Esophagus muscularis mucosa (tissue), 4 donors: ENCODE data around the gene HSD17B14. TPM values are rescaled to one million over a fixed set of nuclear protein-coding genes. Genes with fewer than 3 reads are reported as not detected.

ENCODE experiments used
- DNase-seq: peaks from one replicate; pipeline ENCODE4 v3.0.0-alpha.2; 2017; ENCODE audit errors: extremely low spot score
- H3K27ac ChIP-seq, 4 donors: fragments of 200-600 bp; sonication (generic); replicated peaks in 1 of 4; 1 replicate in 3 of 4; 2 replicates in 1 of 4; pipeline ENCODE4 v1.5.1; 2016 to 2019; ENCODE audit warnings: mild to moderate bottlenecking in 1 of 4
- H3K27me3 ChIP-seq, 4 donors: fragments of 200-600 bp; sonication (generic); one replicate each; pipeline versions ENCODE4 v1.5.1 to v1.6.0; 2016 to 2019
- H3K36me3 ChIP-seq, 4 donors: fragments of 200-600 bp; sonication (generic); one replicate each; pipeline ENCODE4 v1.5.1; 2016 to 2019
- H3K4me1 ChIP-seq, 4 donors: fragments of 200-600 bp; sonication (generic); one replicate each; pipeline ENCODE4 v1.5.1; 2016 to 2019
- H3K4me3 ChIP-seq, 4 donors: fragments of 200-600 bp; sonication (generic); 1 replicate in 2 of 4; 2 replicates in 2 of 4; pipeline ENCODE4 v1.5.1; 2016 to 2019; ENCODE audit warnings: mild to moderate bottlenecking in 4 of 4, moderate library complexity in 1 of 4
- H3K9me3 ChIP-seq, 4 donors: fragments of 200-600 bp; sonication (generic); 1 replicate in 3 of 4; 2 replicates in 1 of 4; pipeline ENCODE4 v1.5.1; 2016 to 2019
- CTCF ChIP-seq, 3 experiments: fragments of 200-600 bp in 2 of 3; fragments of 450-650 bp in 1 of 3; sonication (generic) in 2 of 3; IDR thresholded peaks; one replicate each; pipeline ENCODE4 v1.5.1; 2017 to 2019; ENCODE audit warnings: antibody characterized with exemption in 3 of 3, mild to moderate bottlenecking in 2 of 3, moderate library complexity in 1 of 3
- EP300 ChIP-seq: sonication (generic); formaldehyde crosslinking; IDR thresholded peaks from one replicate; pipeline ENCODE4 v1.6.1; 2017; ENCODE audit warnings: antibody characterized with exemption
- POLR2A ChIP-seq: fragments of 450-650 bp; IDR thresholded peaks from one replicate; pipeline ENCODE4 v1.6.1; 2017; ENCODE audit warnings: antibody characterized with exemption, moderate library complexity, mild to moderate bottlenecking, low read depth
- POLR2AphosphoS5 ChIP-seq, 2 donors: sonication (generic); formaldehyde crosslinking; IDR thresholded peaks; one replicate each; pipeline ENCODE4 v1.6.1; 2017; ENCODE audit warnings: antibody characterized with exemption in 2 of 2
- WGBS: methylation state at CpG from one replicate; pipeline ENCODE4 v1.1.5; 2018; 5-methylcytosine and 5-hydroxymethylcytosine counted together
- intact Hi-C: fragments of 100-400 bp; cut with DNase I; formaldehyde crosslinking; loops from one replicate; pipeline ENCODE4 v1.15.1; 2023
- total RNA-seq, 4 donors: library from RNA; depleted of rRNA; stranded (reverse); fragments of >200 nt; gene quantifications; one replicate each; pipeline versions ENCODE4 v1.1.0 to v1.2.1, GENCODE V29; 2016

HSD17B14 gene
- total RNA-seq, 4 donors from 2014 or later, result 7.1 to 8.9 (median 7.8) TPM

- H3K36me3 ChIP-seq, result peaks cover 0 to 23% (median 12%) of the 10 kb centered on the region in 4 donors
- no peak for DNase-seq
- intact Hi-C loops, result no loop called here
- H3K4me3 ChIP-seq, result no peak overlapping the region
- H3K9me3 ChIP-seq, result no peaks in the 10 kb centered on the region
- no peak overlapping the region for H3K27ac ChIP-seq
- WGBS, result 85% methylated on average over 11 of the region's 13 CpGs
- H3K4me1 ChIP-seq, result peaks cover 13 to 57% (median 49%) of the 10 kb centered on the region in 4 donors
- H3K27me3 ChIP-seq, result no peaks in the 10 kb centered on the region
- no peak for TF ChIP-seq POLR2AphosphoS5 (IDR thresholded peaks at IDR 0.05)
- no peak for TF ChIP-seq POLR2A
- TF ChIP-seq EP300, result no peak
- no peak for TF ChIP-seq CTCF (IDR thresholded peaks at IDR 0.05)
These were observed 28.5 kb downstream of the HSD17B14 start for GRCh38 chr19:48807590-48808308.

GRCh38 chr19:48806818-48807589 lies 29.3 kb downstream of the HSD17B14 start:
- WGBS, result 83% methylated on average over 11 of the region's 17 CpGs
- H3K36me3 ChIP-seq, result peaks cover 0 to 23% (median 12%) of the 10 kb centered on the region in 4 donors
- no peak overlapping the region for H3K4me3 ChIP-seq
- no peak for DNase-seq
- H3K4me1 ChIP-seq, result peaks cover 9 to 50% (median 42%) of the 10 kb centered on the region in 4 donors
- intact Hi-C loops, result no loop called here
- no peak for TF ChIP-seq EP300
- no peak for TF ChIP-seq POLR2AphosphoS5 (IDR thresholded peaks at IDR 0.05)
- TF ChIP-seq CTCF (IDR thresholded peaks at IDR 0.05), result no peak
- no peak overlapping the region for H3K27ac ChIP-seq
- no peaks in the 10 kb centered on the region for H3K27me3 ChIP-seq
- H3K9me3 ChIP-seq, result no peaks in the 10 kb centered on the region

GRCh38 chr19:48806518-48806817 lies 29.8 kb downstream of the HSD17B14 start:
- Histone ChIP-seq H3K27me3 (no peaks in the 10 kb centered on the region), H3K9me3 (no peaks in the 10 kb centered on the region), H3K36me3 (peaks cover 0 to 23% (median 12%) of the 10 kb centered on the region in 4 donors), H3K27ac (no peak overlapping the region), H3K4me1 (peaks cover 9 to 44% (median 36%) of the 10 kb centered on the region in 4 donors), H3K4me3 (no peak overlapping the region)
- intact Hi-C loops, result no loop called here
- TF ChIP-seq CTCF (IDR thresholded peaks at IDR 0.05), result no peak
- TF ChIP-seq EP300, result no peak
- TF ChIP-seq POLR2AphosphoS5 (IDR thresholded peaks at IDR 0.05), result peak in 1 of 2 donors; percentile 23
- WGBS, result 86% methylated on average over 5 of the region's 5 CpGs
- no peak for DNase-seq

GRCh38 chr19:48805452-48805851 lies 30.8 kb downstream of the HSD17B14 start:
- Histone ChIP-seq H3K36me3 (peaks cover 0 to 23% (median 12%) of the 10 kb centered on the region in 4 donors), H3K27ac (no peak overlapping the region), H3K4me1 (peaks cover 8 to 40% (median 31%) of the 10 kb centered on the region in 4 donors), H3K9me3 (no peaks in the 10 kb centered on the region), H3K27me3 (no peaks in the 10 kb centered on the region), H3K4me3 (no peak overlapping the region)
- DNase-seq, result no peak
- whole genome bisulfite sequencing, result 88% methylated on average over 15 of the region's 15 CpGs
- TF ChIP-seq CTCF (IDR thresholded peaks at IDR 0.05) (no peak), POLR2A (no peak), EP300 (no peak)
- intact Hi-C loops, result no loop called here
